SH-SY5Y (cell line): Measurements from ENCODE around the gene APP.

Experiments used
- GATA2 ChIP-seq: IDR thresholded peaks from 2 replicates; pipeline ENCODE4 v1.6.1; 2011; ENCODE audit warnings: mild to moderate bottlenecking, low read depth, low read length
- GATA3 ChIP-seq: IDR thresholded peaks from 2 replicates; pipeline ENCODE4 v1.6.1; 2011; ENCODE audit warnings: low read depth, mild to moderate bottlenecking, low read length, moderate library complexity

GRCh38 chr21:26025536-26026512 lies 144.7 kb downstream of the APP start:
- TF ChIP-seq GATA3, result no peak
- TF ChIP-seq GATA2, result no peak
